Pulmonary artery endothelial cell (primary cell): Measurements from ENCODE around the gene GZMM. TPM values are rescaled to one million over a fixed set of nuclear protein-coding genes. Genes with fewer than 3 reads are reported as not detected.

Experiments
- DNase-seq: peaks from one replicate; pipeline ENCODE4 v3.0.0-alpha.2; 2011; ENCODE audit warnings: low read depth, low spot score
- total RNA-seq: library from RNA; depleted of rRNA; stranded (reverse); fragments of >200 nt; gene quantifications from 2 replicates; pipeline ENCODE4 v1.2.3, GENCODE V29; 2014

GZMM gene
- total RNA-seq, 1 donor from 2014 or later: not detected

GRCh38 chr19:595326-596262 is 51.7 kb downstream of the GZMM start:
- DNase-seq: no peak

DNA sequence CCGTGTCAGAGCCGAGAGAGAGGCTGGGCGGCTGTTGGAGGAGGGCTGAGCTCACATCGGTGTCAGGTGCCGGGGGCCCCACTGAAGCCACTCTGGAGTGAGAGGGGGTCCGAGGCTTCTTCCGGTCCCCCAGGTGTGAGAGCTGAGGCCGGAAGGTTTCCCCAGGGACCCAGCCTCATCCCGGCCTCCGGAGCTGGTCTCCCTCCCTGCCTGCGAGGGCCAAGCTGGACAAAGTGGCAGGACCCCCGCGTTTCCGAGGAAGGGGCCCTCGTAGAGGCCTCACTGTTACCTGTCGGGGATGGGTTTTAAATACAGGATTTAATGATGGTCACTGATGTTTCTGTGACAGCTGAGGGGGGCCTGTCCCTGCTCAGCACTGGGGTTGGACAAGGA is 52.4 kb downstream of the GZMM start:
- DNase-seq: no peak

GRCh38 chr19:597406-598315 is 53.8 kb downstream of the GZMM start:
- DNase-seq: no peak

Other genes starting within 250 kb of the GZMM start
- 20.1 and 31.0 TPM in 2 replicates for gene MIER2, start 199.3 kb upstream of the GZMM start, total RNA-seq
- gene C2CD4C, start 134.9 kb upstream of the GZMM start, total RNA-seq: 0.14 and 0.20 TPM in 2 replicates
- gene SHC2, start 83.0 kb upstream of the GZMM start, total RNA-seq: 3.5 and 4.7 TPM in 2 replicates
- 0.07 TPM in 2 replicates for gene MADCAM1, start 47.6 kb upstream of the GZMM start, total RNA-seq
- 24.2 and 39.6 TPM in 2 replicates for gene TPGS1, start 36.6 kb upstream of the GZMM start, total RNA-seq
- gene CDC34, start 12.3 kb upstream of the GZMM start, total RNA-seq: 97.0 and 108 TPM in 2 replicates
- gene BSG, start 28.5 kb downstream of the GZMM start, total RNA-seq: 237 and 352 TPM in 2 replicates
- gene HCN2, start 45.8 kb downstream of the GZMM start, total RNA-seq: 0.32 and 0.79 TPM in 2 replicates
- gene POLRMT, start 89.5 kb downstream of the GZMM start, total RNA-seq: 28.1 and 32.7 TPM in 2 replicates
- 0.07 TPM in 1 of 2 replicates, not detected in the other for gene FGF22, start 95.8 kb downstream of the GZMM start, total RNA-seq
- 34.3 and 38.1 TPM in 2 replicates for gene RNF126, start 119.2 kb downstream of the GZMM start, total RNA-seq
- gene FSTL3, start 132.3 kb downstream of the GZMM start, total RNA-seq: 18.5 and 32.6 TPM in 2 replicates
- gene PRSS57, start 151.4 kb downstream of the GZMM start, total RNA-seq: 0.07 TPM in 1 of 2 replicates, not detected in the other
- gene PALM, start 164.9 kb downstream of the GZMM start, total RNA-seq: 14.3 and 23.0 TPM in 2 replicates
- 0.04 TPM in 1 of 2 replicates, not detected in the other for gene MISP, start 207.1 kb downstream of the GZMM start, total RNA-seq